PC-9 (cell line): ENCODE results near the gene ACACA.

Experiments
- CTCF ChIP-seq: fragments of 200-600 bp; sonication (generic); conservative IDR thresholded peaks from 2 replicates; pipeline ENCODE4 v1.6.1; 2017; ENCODE audit warnings: mixed run types, antibody characterized with exemption, mild to moderate bottlenecking, moderate library complexity
- EZH2 ChIP-seq: fragments of 200-600 bp; sonication (generic); IDR thresholded peaks from 2 replicates; pipeline ENCODE4 v1.8.0; 2017; ENCODE audit warnings: antibody characterized with exemption, low read depth

DNA sequence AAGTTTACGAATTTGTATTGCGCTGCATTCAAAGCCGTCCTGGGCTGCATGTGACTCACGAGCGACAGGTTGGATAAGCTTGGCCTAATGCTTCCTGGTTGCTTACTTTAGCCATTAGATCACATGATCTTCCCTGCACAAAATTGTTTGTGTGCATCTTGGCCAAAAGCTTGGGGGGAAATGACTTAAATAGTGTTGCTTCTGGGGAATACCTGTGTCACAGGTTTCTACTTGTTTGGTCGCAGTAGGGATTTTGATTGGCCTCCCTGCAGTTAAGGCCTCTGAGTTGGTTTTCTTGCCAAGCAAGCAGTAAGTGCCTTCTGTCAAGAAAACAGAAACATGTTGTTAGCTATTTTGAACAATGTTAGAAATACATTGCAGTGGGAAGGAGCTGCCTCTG lies 43.5 kb upstream of the ACACA start:
- no peak for TF ChIP-seq CTCF
- no peak for TF ChIP-seq EZH2
